Measurements from ENCODE around the gene CGN. TPM values are rescaled to one million over a fixed set of nuclear protein-coding genes. Genes with fewer than 3 reads are reported as not detected.

CGN gene
- total and polyA plus RNA-seq, 2 of the 13 experiments (the other 11 are each of a cell fraction or from before 2014, with no cell fraction given), result 0.75 to 0.81 TPM

- TF ChIP-seq PAXIP1 (CRISPR knock-in tag; conservative IDR thresholded peaks at IDR 0.05) (0 out of 2 replicates have a peak, but pooled peaks have one; percentile 9), HNF4A (CRISPR knock-in tag; IDR thresholded peaks at IDR 0.05) (peak; percentile 39; the same call in 1 of the 2 replicates), CBFB (CRISPR knock-in tag; IDR thresholded peaks at IDR 0.05) (no peak), LRRFIP1 (CRISPR knock-in tag; conservative IDR thresholded peaks at IDR 0.05) (no peak), HNF4G (IDR thresholded peaks at IDR 0.05; ENCODE audit: borderline replicate concordance, low read depth, low read length) (peak; percentile 49; the same call in 1 of the 2 replicates), HNF4G (CRISPR knock-in tag; IDR thresholded peaks at IDR 0.05; ENCODE audit: borderline replicate concordance, low read depth) (no peak)
Measured at GRCh38 chr1:151510020-151510405, 1.2 kb upstream of the CGN start (continued).

GRCh38 chr1:151510614-151510956, 602 bp upstream of the CGN start:
- CTCF ChIA-PET (ENCODE audit: low intra/inter-chr PET ratio, low total read pairs), result no interaction called here
- H3K27ac ChIP-seq (ENCODE audit: extremely low read length, insufficient read depth, low read length), result no peak overlapping the region
- FAIRE-seq, result no peak
- ATAC-seq, result no peak
- 0 out of 2 replicates have a peak overlapping the region, but pooled peaks have one; percentile 21 for H3K9ac ChIP-seq (ENCODE audit: insufficient read depth, low read depth, low read length)
- in situ Hi-C loops (cut with HindIII; ENCODE audit: extremely low pct_ligation_motif_present, low pct_unique_long_range_greater_than_20kb), result no loop called here
- no peaks in the 10 kb centered on the region for H3K36me3 ChIP-seq (replicated peaks in 1 of 2; ENCODE audit: control insufficient read depth in 1 of 2, insufficient read depth in 2 of 2, low read length in 2 of 2)
- H3K4me1 ChIP-seq (ENCODE audit: insufficient read depth, low read length), result peaks cover 61% of the 10 kb centered on the region
- TF ChIP-seq ZNF770 (CRISPR knock-in tag; IDR thresholded peaks at IDR 0.05) (no peak), BRCA1 (CRISPR knock-in tag; IDR thresholded peaks at IDR 0.05) (no peak), ZSCAN31 (CRISPR knock-in tag; IDR thresholded peaks at IDR 0.05; ENCODE audit: low read depth) (no peak), KLF9 (CRISPR knock-in tag; IDR thresholded peaks at IDR 0.05; ENCODE audit: low read depth) (no peak)
- H3K27me3 ChIP-seq (ENCODE audit: control insufficient read depth in 1 of 2, insufficient read depth in 2 of 2, low read length in 2 of 2), result peaks cover 0 to 16% of the 10 kb centered on the region in 2 experiments; a peak in 2 of 5 replicates
- DNase-seq (ENCODE audit: low spot score), result no peak
- H4K20me1 ChIP-seq (ENCODE audit: insufficient read depth, low read length), result no peaks in the 10 kb centered on the region
- H2AFZ ChIP-seq (ENCODE audit: low read length), result no peak overlapping the region
- no peaks in the 10 kb centered on the region for H3K9me3 ChIP-seq (ENCODE audit: low read length)
- intact Hi-C loops (cut with micrococcal nuclease; ENCODE audit: unreplicated experiment), result no loop called here
- H3K4me2 ChIP-seq (ENCODE audit: low read depth, low read length), result peak overlapping the region; percentile 91
- H3K4me3 ChIP-seq (replicated peaks in 1 of 3; ENCODE audit: insufficient read depth in 1 of 3, low read depth in 2 of 3, low read length in 3 of 3), result peak overlapping the region; percentile 66 to 80 (median 71)
- no peaks in the 10 kb centered on the region for H3K79me2 ChIP-seq (ENCODE audit: insufficient read depth, low read length)
- BruUV-seq (replicated peaks), result no TSS peak
- 3% methylated on average over 10 of the region's 10 CpGs for WGBS (ENCODE audit: low lambda C conversion rate)
- POLR2A ChIA-PET, result interaction anchor here (0.9 to 2.1 kb wide), 7 partner anchors 10 to 399 kb away, joined by 3 to 13 read pairs (median 5); partner anchors contain the start of genes POGZ, THEM4, TUFT1 and VPS72
